Panc1 (cell line): ENCODE results near the gene EYS. TPM values are rescaled to one million over a fixed set of nuclear protein-coding genes. Genes with fewer than 3 reads are reported as not detected.

Source experiments
- ATAC-seq: fragments of 200-7000 bp; cut with Tn5 transposase; 2 replicates; pipeline ENCODE4 v1.9.1; 2020; ENCODE audit warnings: mild to moderate bottlenecking, moderate library complexity
- BruUV-seq: library from RNA; stranded (reverse); fragments of 400-500 nt; replicated peaks from 2 replicates; lab custom pipeline; 2021; lab: Mats Ljungman, UMichigan
- CTCF ChIA-PET: fragments of 300-600 bp; sonication (Branson Sonifier 250); formaldehyde crosslinking; loops from one replicate; lab custom pipeline; 2022; ENCODE audit warnings: antibody characterized with exemption; lab: Charles Lee
- POLR2A ChIA-PET: fragments of 300-600 bp; sonication (Branson Sonifier 250); formaldehyde crosslinking; loops from one replicate; lab custom pipeline; 2022; ENCODE audit warnings: antibody characterized with exemption; lab: Charles Lee
- DNase-seq: peaks from one replicate; pipeline ENCODE4 v3.0.0-alpha.2; 2010; ENCODE audit warnings: low read depth, low spot score
- H3K27ac ChIP-seq: 2 replicates; pipeline ENCODE4 v1.5.1; 2011; ENCODE audit warnings: mild to moderate bottlenecking, low read length, inconsistent platforms
- H3K27me3 ChIP-seq: fragments of 200-500 bp; sonication (Bioruptor generic); 2 replicates; pipeline ENCODE4 v1.6.0; 2014; ENCODE audit warnings: low read length, inconsistent platforms; ENCODE audit not compliant: control insufficient read depth, insufficient read depth
- H3K36me3 ChIP-seq: fragments of 200-500 bp; sonication (Bioruptor generic); 2 replicates; pipeline ENCODE4 v1.5.1; 2014; ENCODE audit warnings: inconsistent platforms, mild to moderate bottlenecking, low read length, moderate library complexity; ENCODE audit not compliant: control insufficient read depth, insufficient read depth
- H3K4me1 ChIP-seq: 2 replicates; pipeline ENCODE4 v1.5.1; 2011; ENCODE audit warnings: inconsistent platforms, mild to moderate bottlenecking, low read length, moderate library complexity; ENCODE audit not compliant: control insufficient read depth, insufficient read depth
- H3K4me3 ChIP-seq, 2 experiments: 2 replicates each; pipeline ENCODE4 v1.5.1; 2011 to 2012; ENCODE audit warnings: low read depth in 2 of 2, low read length in 2 of 2, mild to moderate bottlenecking in 2 of 2, inconsistent platforms in 1 of 2, moderate library complexity in 1 of 2
- H3K9me3 ChIP-seq: fragments of 200-500 bp; sonication (Bioruptor generic); 2 replicates; pipeline ENCODE4 v1.5.1; 2014; ENCODE audit warnings: low read depth, mild to moderate bottlenecking, inconsistent platforms, low read length, moderate library complexity; ENCODE audit not compliant: control insufficient read depth, insufficient read depth
- POLR2AphosphoS5 ChIP-seq: IDR thresholded peaks from 2 replicates; pipeline ENCODE4 v1.6.1; 2012; ENCODE audit warnings: mild to moderate bottlenecking, low read depth, low read length, moderate library complexity
- SIN3A ChIP-seq: IDR thresholded peaks from 2 replicates; pipeline ENCODE4 v1.6.1; 2012; ENCODE audit warnings: low read depth, mild to moderate bottlenecking, low read length, moderate library complexity, borderline replicate concordance; ENCODE audit not compliant: insufficient read depth
- TCF7L2 ChIP-seq: IDR thresholded peaks from 2 replicates; pipeline ENCODE4 v1.6.1; 2011; ENCODE audit warnings: mild to moderate bottlenecking, low read depth, low read length, inconsistent platforms
- in situ Hi-C: cut with HindIII; loops from 2 replicates; pipeline ENCODE4 v1.10.0; 2016; ENCODE audit warnings: low sequenced_read_pairs, low pct_unique_long_range_greater_than_20kb
- intact Hi-C: fragments of 100-400 bp; cut with micrococcal nuclease; formaldehyde crosslinking; loops from one replicate; pipeline ENCODE4 v1.10.0; 2022; ENCODE audit not compliant: unreplicated experiment
- total RNA-seq: library from RNA; stranded (reverse); gene quantifications from one replicate; pipeline ENCODE4 v1.2.1, GENCODE V29; 2021; ENCODE audit not compliant: unreplicated experiment
- TF ChIP-seq, protein P1 (sequence below), 2 experiments: IDR thresholded peaks; 2 replicates each; pipeline ENCODE4 v1.6.1; 2011 to 2012; ENCODE audit warnings: low read depth in 2 of 2, control low read depth in 1 of 2, low read length in 1 of 2, mild to moderate bottlenecking in 1 of 2, moderate library complexity in 1 of 2; ENCODE audit not compliant: insufficient read depth in 1 of 2
- TF ChIP-seq, protein P2 (sequence below): fragments of 450-650 bp; IDR thresholded peaks from 2 replicates; pipeline ENCODE4 v1.5.1; 2017; ENCODE audit warnings: mild to moderate bottlenecking

EYS gene
- total RNA-seq, 1 experiment from 2014 or later, result not detected

DNA sequence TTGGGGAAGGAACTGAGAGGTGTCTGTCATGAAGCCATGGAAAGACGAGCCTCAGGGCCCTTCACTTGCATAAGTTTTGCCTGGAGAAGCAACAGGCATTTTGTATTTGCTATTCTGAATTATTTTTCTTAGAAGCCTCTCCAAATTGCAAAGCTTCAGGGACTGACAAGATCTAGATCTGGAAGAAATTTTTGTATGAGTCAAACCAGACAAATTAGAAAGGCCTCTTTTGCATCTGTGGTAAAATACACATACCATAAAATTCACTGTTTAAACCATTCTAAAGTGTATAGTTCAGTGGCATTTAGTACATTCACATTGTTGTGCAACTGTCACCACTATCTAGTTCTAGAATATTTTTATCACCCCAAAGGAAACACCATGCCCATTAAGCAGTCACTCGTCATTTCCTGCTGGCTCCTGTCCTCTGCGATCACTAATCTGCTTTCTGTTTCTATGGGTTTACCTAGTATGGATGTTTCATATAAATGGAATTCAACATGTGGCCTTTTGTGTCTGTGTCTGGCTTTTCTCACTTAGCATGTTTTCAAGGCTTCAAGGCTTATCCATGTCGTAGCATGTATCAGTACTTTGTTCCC is 1802.3 kb downstream of the EYS start:
- ChIA-PET POLR2A (no interaction called here), CTCF (no interaction called here)
- TF ChIP-seq, protein P1, sequence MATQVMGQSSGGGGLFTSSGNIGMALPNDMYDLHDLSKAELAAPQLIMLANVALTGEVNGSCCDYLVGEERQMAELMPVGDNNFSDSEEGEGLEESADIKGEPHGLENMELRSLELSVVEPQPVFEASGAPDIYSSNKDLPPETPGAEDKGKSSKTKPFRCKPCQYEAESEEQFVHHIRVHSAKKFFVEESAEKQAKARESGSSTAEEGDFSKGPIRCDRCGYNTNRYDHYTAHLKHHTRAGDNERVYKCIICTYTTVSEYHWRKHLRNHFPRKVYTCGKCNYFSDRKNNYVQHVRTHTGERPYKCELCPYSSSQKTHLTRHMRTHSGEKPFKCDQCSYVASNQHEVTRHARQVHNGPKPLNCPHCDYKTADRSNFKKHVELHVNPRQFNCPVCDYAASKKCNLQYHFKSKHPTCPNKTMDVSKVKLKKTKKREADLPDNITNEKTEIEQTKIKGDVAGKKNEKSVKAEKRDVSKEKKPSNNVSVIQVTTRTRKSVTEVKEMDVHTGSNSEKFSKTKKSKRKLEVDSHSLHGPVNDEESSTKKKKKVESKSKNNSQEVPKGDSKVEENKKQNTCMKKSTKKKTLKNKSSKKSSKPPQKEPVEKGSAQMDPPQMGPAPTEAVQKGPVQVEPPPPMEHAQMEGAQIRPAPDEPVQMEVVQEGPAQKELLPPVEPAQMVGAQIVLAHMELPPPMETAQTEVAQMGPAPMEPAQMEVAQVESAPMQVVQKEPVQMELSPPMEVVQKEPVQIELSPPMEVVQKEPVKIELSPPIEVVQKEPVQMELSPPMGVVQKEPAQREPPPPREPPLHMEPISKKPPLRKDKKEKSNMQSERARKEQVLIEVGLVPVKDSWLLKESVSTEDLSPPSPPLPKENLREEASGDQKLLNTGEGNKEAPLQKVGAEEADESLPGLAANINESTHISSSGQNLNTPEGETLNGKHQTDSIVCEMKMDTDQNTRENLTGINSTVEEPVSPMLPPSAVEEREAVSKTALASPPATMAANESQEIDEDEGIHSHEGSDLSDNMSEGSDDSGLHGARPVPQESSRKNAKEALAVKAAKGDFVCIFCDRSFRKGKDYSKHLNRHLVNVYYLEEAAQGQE (IDR thresholded peaks at IDR 0.05; ENCODE audit: insufficient read depth in 1 of 2, low read depth in 2 of 2, low read length in 1 of 2), result no peak
- TF ChIP-seq, protein P2, sequence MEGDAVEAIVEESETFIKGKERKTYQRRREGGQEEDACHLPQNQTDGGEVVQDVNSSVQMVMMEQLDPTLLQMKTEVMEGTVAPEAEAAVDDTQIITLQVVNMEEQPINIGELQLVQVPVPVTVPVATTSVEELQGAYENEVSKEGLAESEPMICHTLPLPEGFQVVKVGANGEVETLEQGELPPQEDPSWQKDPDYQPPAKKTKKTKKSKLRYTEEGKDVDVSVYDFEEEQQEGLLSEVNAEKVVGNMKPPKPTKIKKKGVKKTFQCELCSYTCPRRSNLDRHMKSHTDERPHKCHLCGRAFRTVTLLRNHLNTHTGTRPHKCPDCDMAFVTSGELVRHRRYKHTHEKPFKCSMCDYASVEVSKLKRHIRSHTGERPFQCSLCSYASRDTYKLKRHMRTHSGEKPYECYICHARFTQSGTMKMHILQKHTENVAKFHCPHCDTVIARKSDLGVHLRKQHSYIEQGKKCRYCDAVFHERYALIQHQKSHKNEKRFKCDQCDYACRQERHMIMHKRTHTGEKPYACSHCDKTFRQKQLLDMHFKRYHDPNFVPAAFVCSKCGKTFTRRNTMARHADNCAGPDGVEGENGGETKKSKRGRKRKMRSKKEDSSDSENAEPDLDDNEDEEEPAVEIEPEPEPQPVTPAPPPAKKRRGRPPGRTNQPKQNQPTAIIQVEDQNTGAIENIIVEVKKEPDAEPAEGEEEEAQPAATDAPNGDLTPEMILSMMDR, result no peak
- TF ChIP-seq POLR2AphosphoS5 (no peak), SIN3A (no peak), TCF7L2 (no peak)
- H3K9me3 ChIP-seq, result no peaks in the 10 kb centered on the region
- H3K4me3 ChIP-seq, result no peak overlapping the region
- H3K27ac ChIP-seq, result no peak overlapping the region
- ATAC-seq (no peak), DNase-seq (no peak)
- no peaks in the 10 kb centered on the region for H3K27me3 ChIP-seq
- in situ Hi-C loops (no loop called here), intact Hi-C loops (no loop called here)
- H3K4me1 ChIP-seq, result no peaks in the 10 kb centered on the region
- BruUV-seq, result no TSS peak
- H3K36me3 ChIP-seq, result no peaks in the 10 kb centered on the region

DNA sequence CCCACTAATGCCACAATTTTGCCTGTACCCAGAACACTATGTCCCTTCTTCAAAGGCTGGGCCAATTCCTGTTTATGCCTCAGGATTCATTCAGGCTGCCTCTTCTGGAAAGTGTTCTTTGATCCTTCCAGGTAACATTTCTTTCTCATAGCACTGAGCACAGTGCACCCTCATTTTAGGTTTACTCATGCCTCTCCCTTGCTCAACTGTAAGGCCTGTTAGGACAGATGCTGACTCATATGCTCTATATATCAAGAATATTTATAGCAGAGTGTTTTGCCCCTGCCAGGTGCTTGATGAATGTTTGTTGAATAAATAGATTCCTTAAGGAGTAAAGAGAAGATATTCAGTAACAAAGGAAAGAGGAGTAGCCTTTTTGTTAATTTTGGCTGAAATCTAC is 1807.5 kb downstream of the EYS start:
- H3K27me3 ChIP-seq, result no peaks in the 10 kb centered on the region
- ATAC-seq, result no peak
- ChIA-PET POLR2A (no interaction called here), CTCF (no interaction called here)
- in situ Hi-C loops (no loop called here), intact Hi-C loops (no loop called here)
- H3K27ac ChIP-seq, result no peak overlapping the region
- TF ChIP-seq SIN3A (no peak), TCF7L2 (no peak), POLR2AphosphoS5 (no peak)
- TF ChIP-seq, protein P2, result no peak
- TF ChIP-seq, protein P1 (IDR thresholded peaks at IDR 0.05; ENCODE audit: insufficient read depth in 1 of 2, low read depth in 2 of 2, low read length in 1 of 2), result no peak
- no peaks in the 10 kb centered on the region for H3K36me3 ChIP-seq
- no peaks in the 10 kb centered on the region for H3K9me3 ChIP-seq
- no TSS peak for BruUV-seq
- H3K4me3 ChIP-seq, result no peak overlapping the region
- DNase-seq, result no peak
- H3K4me1 ChIP-seq, result no peaks in the 10 kb centered on the region
